Left ventricle myocardium superior (tissue), 1 donor: ENCODE results near the gene NMUR2. TPM values are rescaled to one million over a fixed set of nuclear protein-coding genes. Genes with fewer than 3 reads are reported as not detected.
A peak's percentile ranks its signal among the peaks of the same experiment; 100 is the strongest.

Experiments used
- ATAC-seq: fragments of 200-7000 bp; cut with Tn5 transposase; one replicate; pipeline ENCODE4 v1.9.1; 2020; ENCODE audit warnings: mild to moderate bottlenecking, moderate library complexity
- DNase-seq: peaks from one replicate; pipeline ENCODE4 v3.0.0-alpha.2; 2020
- intact Hi-C: fragments of 100-400 bp; cut with micrococcal nuclease; formaldehyde crosslinking; loops from one replicate; pipeline ENCODE4 v1.11.0; 2022
- total RNA-seq: library from RNA; stranded (reverse); fragmentation: NEBNext Ultra II Directional; extraction: Animal tissue kit (Norgen Biotek cat#: 25700); gene quantifications from one replicate; pipeline ENCODE4 v1.2.1, GENCODE V29; 2021
- donor health status: DM: no; HTN: yes; CAD: no; lungs with severe emphysema.

NMUR2 gene
- total RNA-seq, 1 donor from 2014 or later = 0.20 TPM

GRCh38 chr5:152376886-152377285 lies 28.2 kb downstream of the NMUR2 start:
- no peak for ATAC-seq
- no peak for DNase-seq
- intact Hi-C loops = no loop called here

GRCh38 chr5:152374711-152375275 lies 30.3 kb downstream of the NMUR2 start:
- intact Hi-C loops = no loop called here
- ATAC-seq (peak; percentile 56), DNase-seq (no peak)

GRCh38 chr5:152372875-152373274 lies 32.2 kb downstream of the NMUR2 start:
- intact Hi-C loops = no loop called here
- DNase-seq (no peak), ATAC-seq (no peak)

- DNase-seq (no peak), ATAC-seq (no peak)
- intact Hi-C loops = no loop called here
These were observed 35.8 kb downstream of the NMUR2 start for GRCh38 chr5:152369298-152369697.

GRCh38 chr5:152367554-152367953 lies 37.5 kb downstream of the NMUR2 start:
- ATAC-seq = peak; percentile 52
- intact Hi-C loops = no loop called here
- no peak for DNase-seq

GRCh38 chr5:152366716-152367115 lies 38.4 kb downstream of the NMUR2 start:
- intact Hi-C loops = no loop called here
- no peak for DNase-seq
- no peak for ATAC-seq

- intact Hi-C loops = no loop called here
These were observed 40.2 kb downstream of the NMUR2 start for GRCh38 chr5:152364899-152365298.

GRCh38 chr5:152364172-152364571 lies 40.9 kb downstream of the NMUR2 start:
- DNase-seq = no peak
- peak; percentile 51 for ATAC-seq
- intact Hi-C loops = no loop called here

More at GRCh38 chr5:152364899-152365298, 40.2 kb downstream of the NMUR2 start:
- ATAC-seq = peak; percentile 77
- DNase-seq = no peak

GRCh38 chr5:152358861-152359568 lies 46.1 kb downstream of the NMUR2 start:
- ATAC-seq (no peak), DNase-seq (no peak)
- intact Hi-C loops = no loop called here

- intact Hi-C loops = no loop called here
- ATAC-seq (no peak), DNase-seq (no peak)
These were observed 48.6 kb downstream of the NMUR2 start for GRCh38 chr5:152356506-152356905.

- DNase-seq (no peak), ATAC-seq (no peak)
- intact Hi-C loops = no loop called here
These were observed 50.0 kb downstream of the NMUR2 start for GRCh38 chr5:152355061-152355460.

GRCh38 chr5:152353001-152353400 lies 52.1 kb downstream of the NMUR2 start:
- intact Hi-C loops = no loop called here
- no peak for ATAC-seq
- no peak for DNase-seq

GRCh38 chr5:152349683-152350526 lies 55.2 kb downstream of the NMUR2 start:
- ATAC-seq (peak; percentile 86), DNase-seq (peak; percentile 56)
- intact Hi-C loops = no loop called here
